HG03103 (cell line): ENCODE data around the gene TMEM43.

Experiments used
- ATAC-seq: cut with Tn5 transposase; IDR thresholded peaks from one replicate; pipeline ENCODE4 v1.9.1; 2021; ENCODE audit warnings: low read depth; ENCODE audit not compliant: unreplicated experiment

Gene TMEM43

GRCh38 chr3:14137445-14137844, 12.6 kb downstream of the TMEM43 start:
- no peak for ATAC-seq

GRCh38 chr3:14138109-14138877, 13.4 kb downstream of the TMEM43 start:
- ATAC-seq, result no peak

GRCh38 chr3:14138878-14139655, 14.2 kb downstream of the TMEM43 start:
- ATAC-seq, result no peak

- ATAC-seq, result no peak
These were observed 14.9 kb downstream of the TMEM43 start for GRCh38 chr3:14139771-14140170.

DNA sequence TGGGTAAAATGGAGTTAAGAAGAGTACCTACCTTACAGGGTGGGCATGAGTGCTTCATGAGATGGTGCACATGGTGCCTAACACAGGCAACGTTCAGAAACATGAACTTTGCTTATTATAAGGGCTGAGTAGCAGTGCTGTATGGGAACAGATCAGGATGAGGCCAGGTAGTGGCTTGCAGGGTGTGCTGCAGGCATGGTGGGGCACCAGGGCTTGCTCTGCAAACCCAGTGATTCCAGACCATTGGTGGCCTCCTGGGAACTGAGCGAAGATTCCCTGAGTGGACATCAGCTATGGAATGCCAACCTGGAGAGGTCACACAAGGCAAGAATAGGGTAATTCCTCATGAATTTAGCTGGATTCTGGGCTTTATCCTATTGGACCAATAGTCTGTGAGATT, 15.8 kb downstream of the TMEM43 start:
- ATAC-seq, result no peak

DNA sequence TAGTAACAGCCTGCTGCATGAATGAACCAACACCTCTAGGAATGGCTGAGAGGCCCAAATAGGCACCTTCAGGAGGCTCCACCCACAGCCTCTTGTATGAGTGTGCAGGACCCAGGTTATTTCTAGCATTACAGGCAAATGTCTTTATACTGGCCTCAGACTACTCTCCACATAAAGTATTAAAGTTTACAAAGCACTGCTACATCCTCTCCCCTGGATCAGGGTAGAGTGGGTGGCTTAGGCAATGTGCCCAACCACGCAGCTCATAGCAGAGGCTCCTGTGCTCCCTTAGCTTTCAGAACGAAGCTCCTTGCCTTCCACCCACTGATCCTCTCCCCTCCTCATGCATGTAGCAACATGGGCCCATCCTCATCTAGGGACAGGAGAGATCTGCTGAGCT, 16.3 kb downstream of the TMEM43 start:
- ATAC-seq, result no peak

DNA sequence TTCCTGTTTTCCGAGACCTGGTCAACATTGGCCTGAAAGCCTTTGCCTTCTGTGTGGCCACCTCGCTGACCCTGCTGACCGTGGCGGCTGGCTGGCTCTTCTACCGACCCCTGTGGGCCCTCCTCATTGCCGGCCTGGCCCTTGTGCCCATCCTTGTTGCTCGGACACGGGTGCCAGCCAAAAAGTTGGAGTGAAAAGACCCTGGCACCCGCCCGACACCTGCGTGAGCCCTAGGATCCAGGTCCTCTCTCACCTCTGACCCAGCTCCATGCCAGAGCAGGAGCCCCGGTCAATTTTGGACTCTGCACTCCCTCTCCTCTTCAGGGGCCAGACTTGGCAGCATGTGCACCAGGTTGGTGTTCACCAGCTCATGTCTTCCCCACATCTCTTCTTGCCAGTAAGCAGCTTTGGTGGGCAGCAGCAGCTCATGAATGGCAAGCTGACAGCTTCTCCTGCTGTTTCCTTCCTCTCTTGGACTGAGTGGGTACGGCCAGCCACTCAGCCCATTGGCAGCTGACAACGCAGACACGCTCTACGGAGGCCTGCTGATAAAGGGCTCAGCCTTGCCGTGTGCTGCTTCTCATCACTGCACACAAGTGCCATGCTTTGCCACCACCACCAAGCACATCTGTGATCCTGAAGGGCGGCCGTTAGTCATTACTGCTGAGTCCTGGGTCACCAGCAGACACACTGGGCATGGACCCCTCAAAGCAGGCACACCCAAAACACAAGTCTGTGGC, 16.9 kb downstream of the TMEM43 start:
- ATAC-seq, result no peak

GRCh38 chr3:14142567-14143270, 17.9 kb downstream of the TMEM43 start:
- no peak for ATAC-seq

GRCh38 chr3:14143271-14144225, 18.7 kb downstream of the TMEM43 start:
- no peak for ATAC-seq

GRCh38 chr3:14144423-14145075, 19.7 kb downstream of the TMEM43 start:
- peak; percentile 98 for ATAC-seq

GRCh38 chr3:14145236-14145635, 20.4 kb downstream of the TMEM43 start:
- no peak for ATAC-seq

DNA sequence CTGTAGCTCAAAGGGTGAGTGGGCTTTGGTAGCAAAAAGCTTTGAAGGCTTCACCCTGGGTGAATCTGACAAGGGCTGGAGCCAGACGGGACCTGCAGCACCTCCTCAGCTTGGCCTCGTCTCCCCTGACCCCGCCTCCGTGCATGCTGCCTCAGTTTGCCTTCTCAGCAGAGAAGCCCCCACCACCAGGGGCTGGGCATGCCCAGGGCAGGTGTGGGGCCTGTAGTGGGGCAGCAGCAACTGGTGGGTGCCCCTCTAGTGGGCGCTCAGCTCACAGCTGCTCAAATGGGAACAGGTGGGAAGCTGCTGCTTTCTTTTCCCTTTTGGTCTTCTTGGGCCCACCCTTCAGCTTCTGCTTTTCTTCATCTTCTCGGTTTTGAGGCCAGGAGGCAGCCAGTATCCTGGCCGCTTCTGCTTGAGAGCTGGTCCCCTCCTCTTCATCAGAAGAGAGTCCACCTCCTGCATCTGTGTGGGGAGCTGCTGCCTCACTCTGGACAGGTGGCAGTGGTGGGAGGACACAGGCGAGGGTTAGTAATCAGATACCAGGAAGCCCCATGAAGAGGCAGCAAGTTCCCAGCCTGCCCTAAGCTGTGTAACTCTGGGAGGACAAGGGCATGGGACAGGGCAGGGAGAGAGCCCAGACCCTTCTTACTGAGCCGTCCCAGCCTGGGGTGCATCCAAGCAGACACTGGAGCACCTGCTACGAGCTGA, 21.0 kb downstream of the TMEM43 start:
- ATAC-seq, result no peak

DNA sequence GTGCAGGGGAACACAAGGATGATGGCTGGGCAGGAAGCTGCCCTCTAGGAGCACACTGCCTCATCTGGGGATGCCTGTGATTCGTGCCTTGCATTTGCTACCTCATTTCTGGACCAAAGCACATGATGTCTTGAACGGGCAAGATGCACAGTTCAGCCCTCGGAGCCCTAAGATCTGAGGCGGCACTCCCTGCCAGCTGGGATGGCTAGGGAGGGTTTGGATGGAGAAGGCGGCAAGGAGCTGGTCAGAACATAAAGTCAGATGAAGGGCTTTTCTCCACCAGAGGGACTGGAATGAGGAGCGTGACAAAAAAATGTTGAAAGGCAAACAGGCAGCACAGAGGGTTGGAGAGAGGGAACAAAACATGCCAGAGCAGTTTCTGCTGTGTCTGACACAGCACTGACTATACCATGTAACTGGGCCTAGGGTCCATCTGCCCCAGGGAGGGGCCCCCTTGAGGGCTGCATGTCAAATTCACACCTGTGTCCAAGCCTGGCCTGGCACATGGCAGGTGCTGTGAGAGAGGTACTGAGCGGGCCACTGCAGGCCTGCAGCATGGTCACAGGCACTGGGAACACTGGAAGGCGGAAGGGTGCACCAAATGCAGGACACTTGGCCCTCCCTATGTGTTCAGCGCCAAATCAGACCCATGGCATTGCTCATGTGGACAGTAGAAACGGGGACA, 21.7 kb downstream of the TMEM43 start:
- ATAC-seq, result no peak

- no peak for ATAC-seq
These were observed 22.2 kb downstream of the TMEM43 start for GRCh38 chr3:14147066-14147435.

GRCh38 chr3:14147617-14148016, 22.8 kb downstream of the TMEM43 start:
- no peak for ATAC-seq

DNA sequence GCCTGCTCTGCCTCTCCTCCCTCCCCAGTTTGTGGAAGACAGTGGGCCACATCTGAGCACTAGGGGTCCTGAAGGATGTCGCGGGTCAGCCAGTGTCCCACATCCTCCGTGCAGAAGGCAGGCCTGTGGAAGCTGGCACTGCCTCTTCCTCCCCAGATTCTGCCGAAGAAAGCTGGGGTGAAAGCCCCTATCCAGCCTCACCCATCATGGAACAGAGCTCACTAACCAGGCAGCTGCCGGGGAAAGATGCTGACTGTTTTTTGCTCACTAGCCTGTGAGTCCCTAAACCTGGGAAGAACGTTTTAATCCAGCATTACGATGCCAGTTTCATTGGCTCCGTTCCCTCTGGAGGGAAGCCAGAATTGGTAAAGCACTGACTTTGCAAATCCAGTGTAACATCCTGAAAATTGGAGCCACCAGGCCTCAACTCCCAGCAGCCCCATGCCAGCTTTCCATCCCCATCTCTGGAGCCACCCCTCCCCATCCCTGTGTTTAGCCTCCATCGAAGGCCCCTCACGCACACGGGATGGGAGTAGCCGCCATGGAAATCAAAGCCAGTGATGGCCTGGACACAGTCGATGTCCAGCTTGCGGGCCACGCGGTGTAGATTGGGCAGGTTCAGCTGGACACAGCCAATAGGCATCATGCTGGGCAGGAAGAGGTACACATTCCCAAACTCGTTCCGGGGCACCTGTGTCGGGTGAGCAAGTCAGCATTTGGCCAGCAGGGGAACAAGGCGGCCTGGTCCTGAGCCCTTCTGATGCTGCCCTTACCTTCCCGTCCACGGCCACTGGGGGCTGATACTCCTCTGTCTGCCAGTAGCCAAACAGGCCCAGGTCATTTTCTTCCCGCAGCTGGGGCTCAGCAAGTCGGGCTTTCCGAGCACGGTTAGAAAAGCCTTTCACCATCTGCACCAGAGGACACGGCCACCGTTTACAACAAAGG, 23.5 kb downstream of the TMEM43 start:
- no peak for ATAC-seq

GRCh38 chr3:14150078-14150477, 25.2 kb downstream of the TMEM43 start:
- no peak for ATAC-seq
